Measurements from ENCODE around the gene FJX1. TPM values are rescaled to one million over a fixed set of nuclear protein-coding genes. Genes with fewer than 3 reads are reported as not detected.

Gene FJX1
- total and polyA plus RNA-seq, 4 donors, result 0.46 to 3.0 (median 1.1) TPM

DNA sequence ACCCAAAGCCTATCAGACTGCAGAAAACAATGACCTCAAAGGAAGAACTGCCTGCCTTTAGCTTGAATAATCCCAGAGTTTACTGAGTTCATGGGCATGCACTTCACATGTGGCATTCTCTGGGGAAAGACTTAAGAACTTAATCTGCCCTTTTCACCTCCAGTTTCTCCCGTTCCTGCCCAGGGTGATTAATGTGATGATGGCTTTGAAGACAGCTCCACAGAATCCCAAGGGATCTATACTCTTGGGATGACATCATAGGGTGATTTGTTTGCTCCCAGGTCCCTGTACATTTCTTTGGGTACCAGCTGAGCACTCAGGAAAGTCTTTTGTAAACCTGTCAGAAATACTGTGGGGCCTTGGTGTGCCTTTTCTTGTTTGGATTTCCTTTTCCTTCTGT is 14.0 kb downstream of the FJX1 start:
- no peak overlapping the region for H3K4me3 ChIP-seq (ENCODE audit: low read depth in 1 of 3, low read length in 3 of 3)
- no peaks in the 10 kb centered on the region for H3K4me1 ChIP-seq (ENCODE audit: control insufficient read depth in 4 of 4, insufficient read depth in 4 of 4, low read length in 3 of 4)
- H3K9ac ChIP-seq (ENCODE audit: low read depth in 1 of 2, low read length in 2 of 2), result no peak overlapping the region
- DNase-seq (ENCODE audit: low spot score), result no peak
- H3K9me3 ChIP-seq (ENCODE audit: control insufficient read depth in 4 of 4, low read length in 3 of 4), result no peaks in the 10 kb centered on the region
- 73% methylated on average over 1 of the region's 1 CpG for WGBS
- no peaks in the 10 kb centered on the region for H3K27me3 ChIP-seq (ENCODE audit: control insufficient read depth in 4 of 4, insufficient read depth in 4 of 4, low read length in 3 of 4)
- no peak for TF ChIP-seq JUND (IDR thresholded peaks at IDR 0.05)
- TF ChIP-seq, protein P1, sequence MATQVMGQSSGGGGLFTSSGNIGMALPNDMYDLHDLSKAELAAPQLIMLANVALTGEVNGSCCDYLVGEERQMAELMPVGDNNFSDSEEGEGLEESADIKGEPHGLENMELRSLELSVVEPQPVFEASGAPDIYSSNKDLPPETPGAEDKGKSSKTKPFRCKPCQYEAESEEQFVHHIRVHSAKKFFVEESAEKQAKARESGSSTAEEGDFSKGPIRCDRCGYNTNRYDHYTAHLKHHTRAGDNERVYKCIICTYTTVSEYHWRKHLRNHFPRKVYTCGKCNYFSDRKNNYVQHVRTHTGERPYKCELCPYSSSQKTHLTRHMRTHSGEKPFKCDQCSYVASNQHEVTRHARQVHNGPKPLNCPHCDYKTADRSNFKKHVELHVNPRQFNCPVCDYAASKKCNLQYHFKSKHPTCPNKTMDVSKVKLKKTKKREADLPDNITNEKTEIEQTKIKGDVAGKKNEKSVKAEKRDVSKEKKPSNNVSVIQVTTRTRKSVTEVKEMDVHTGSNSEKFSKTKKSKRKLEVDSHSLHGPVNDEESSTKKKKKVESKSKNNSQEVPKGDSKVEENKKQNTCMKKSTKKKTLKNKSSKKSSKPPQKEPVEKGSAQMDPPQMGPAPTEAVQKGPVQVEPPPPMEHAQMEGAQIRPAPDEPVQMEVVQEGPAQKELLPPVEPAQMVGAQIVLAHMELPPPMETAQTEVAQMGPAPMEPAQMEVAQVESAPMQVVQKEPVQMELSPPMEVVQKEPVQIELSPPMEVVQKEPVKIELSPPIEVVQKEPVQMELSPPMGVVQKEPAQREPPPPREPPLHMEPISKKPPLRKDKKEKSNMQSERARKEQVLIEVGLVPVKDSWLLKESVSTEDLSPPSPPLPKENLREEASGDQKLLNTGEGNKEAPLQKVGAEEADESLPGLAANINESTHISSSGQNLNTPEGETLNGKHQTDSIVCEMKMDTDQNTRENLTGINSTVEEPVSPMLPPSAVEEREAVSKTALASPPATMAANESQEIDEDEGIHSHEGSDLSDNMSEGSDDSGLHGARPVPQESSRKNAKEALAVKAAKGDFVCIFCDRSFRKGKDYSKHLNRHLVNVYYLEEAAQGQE (IDR thresholded peaks at IDR 0.05), result no peak
- no peak for TF ChIP-seq TAF1 (conservative IDR thresholded peaks at IDR 0.05)
- TF ChIP-seq, protein P2, sequence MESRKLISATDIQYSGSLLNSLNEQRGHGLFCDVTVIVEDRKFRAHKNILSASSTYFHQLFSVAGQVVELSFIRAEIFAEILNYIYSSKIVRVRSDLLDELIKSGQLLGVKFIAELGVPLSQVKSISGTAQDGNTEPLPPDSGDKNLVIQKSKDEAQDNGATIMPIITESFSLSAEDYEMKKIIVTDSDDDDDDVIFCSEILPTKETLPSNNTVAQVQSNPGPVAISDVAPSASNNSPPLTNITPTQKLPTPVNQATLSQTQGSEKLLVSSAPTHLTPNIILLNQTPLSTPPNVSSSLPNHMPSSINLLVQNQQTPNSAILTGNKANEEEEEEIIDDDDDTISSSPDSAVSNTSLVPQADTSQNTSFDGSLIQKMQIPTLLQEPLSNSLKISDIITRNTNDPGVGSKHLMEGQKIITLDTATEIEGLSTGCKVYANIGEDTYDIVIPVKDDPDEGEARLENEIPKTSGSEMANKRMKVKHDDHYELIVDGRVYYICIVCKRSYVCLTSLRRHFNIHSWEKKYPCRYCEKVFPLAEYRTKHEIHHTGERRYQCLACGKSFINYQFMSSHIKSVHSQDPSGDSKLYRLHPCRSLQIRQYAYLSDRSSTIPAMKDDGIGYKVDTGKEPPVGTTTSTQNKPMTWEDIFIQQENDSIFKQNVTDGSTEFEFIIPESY (IDR thresholded peaks at IDR 0.05), result no peak
- no peak for TF ChIP-seq NR2F2 (IDR thresholded peaks at IDR 0.05)
- TF ChIP-seq RAD21 (IDR thresholded peaks at IDR 0.05), result no peak
- H3K27ac ChIP-seq (ENCODE audit: low read depth in 1 of 2, low read length in 2 of 2), result no peak overlapping the region
- no peaks in the 10 kb centered on the region for H3K36me3 ChIP-seq (ENCODE audit: control insufficient read depth in 4 of 4, insufficient read depth in 3 of 4, low read depth in 1 of 4, low read length in 3 of 4)

DNA sequence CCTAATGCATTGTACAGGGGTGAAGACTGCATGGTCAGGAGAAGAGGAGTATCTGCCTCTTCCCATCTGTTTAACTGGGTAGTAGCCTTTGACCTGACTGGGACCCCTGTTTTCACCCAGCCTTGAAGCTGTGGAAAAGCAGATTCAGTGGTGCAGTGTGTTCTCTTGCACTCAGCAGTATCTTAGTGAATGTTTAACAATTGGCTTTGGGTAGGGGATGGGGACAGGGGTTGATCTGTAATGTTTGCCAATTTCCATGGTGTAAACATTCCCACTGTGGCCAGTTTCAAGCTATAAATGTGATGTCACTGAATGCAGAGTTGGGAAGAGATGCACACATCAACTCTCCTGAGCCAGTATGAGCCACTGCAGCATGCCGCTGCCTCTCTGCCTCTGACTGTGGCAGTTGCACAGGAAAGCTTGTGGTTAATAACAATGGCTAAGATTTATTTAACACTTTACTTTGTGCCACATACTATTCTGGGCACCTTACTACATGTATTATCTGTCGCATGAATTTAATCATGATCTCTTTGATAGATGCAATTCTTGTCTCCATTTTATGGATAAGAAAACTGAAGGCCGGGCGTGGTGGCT is 15.7 kb downstream of the FJX1 start:
- no peaks in the 10 kb centered on the region for H3K36me3 ChIP-seq (ENCODE audit: control insufficient read depth in 4 of 4, insufficient read depth in 3 of 4, low read depth in 1 of 4, low read length in 3 of 4)
- WGBS, result 70% methylated on average over 4 of the region's 4 CpGs
- H3K4me1 ChIP-seq (ENCODE audit: control insufficient read depth in 4 of 4, insufficient read depth in 4 of 4, low read length in 3 of 4), result no peaks in the 10 kb centered on the region
- H3K9ac ChIP-seq (ENCODE audit: low read depth in 1 of 2, low read length in 2 of 2), result no peak overlapping the region
- no peaks in the 10 kb centered on the region for H3K9me3 ChIP-seq (ENCODE audit: control insufficient read depth in 4 of 4, low read length in 3 of 4)
- no peak overlapping the region for H3K27ac ChIP-seq (ENCODE audit: low read depth in 1 of 2, low read length in 2 of 2)
- H3K4me3 ChIP-seq (ENCODE audit: low read depth in 1 of 3, low read length in 3 of 3), result no peak overlapping the region
- DNase-seq (ENCODE audit: low spot score), result no peak
- TF ChIP-seq RAD21 (IDR thresholded peaks at IDR 0.05) (no peak), HNF4G (IDR thresholded peaks at IDR 0.05) (no peak), SP1 (IDR thresholded peaks at IDR 0.05) (no peak), EGR1 (IDR thresholded peaks at IDR 0.05; ENCODE audit: low read depth in 2 of 2) (no peak), NR2F2 (IDR thresholded peaks at IDR 0.05) (no peak)
- TF ChIP-seq, protein P3, sequence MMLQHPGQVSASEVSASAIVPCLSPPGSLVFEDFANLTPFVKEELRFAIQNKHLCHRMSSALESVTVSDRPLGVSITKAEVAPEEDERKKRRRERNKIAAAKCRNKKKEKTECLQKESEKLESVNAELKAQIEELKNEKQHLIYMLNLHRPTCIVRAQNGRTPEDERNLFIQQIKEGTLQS (IDR thresholded peaks at IDR 0.05), result no peak
- TF ChIP-seq, protein P4, sequence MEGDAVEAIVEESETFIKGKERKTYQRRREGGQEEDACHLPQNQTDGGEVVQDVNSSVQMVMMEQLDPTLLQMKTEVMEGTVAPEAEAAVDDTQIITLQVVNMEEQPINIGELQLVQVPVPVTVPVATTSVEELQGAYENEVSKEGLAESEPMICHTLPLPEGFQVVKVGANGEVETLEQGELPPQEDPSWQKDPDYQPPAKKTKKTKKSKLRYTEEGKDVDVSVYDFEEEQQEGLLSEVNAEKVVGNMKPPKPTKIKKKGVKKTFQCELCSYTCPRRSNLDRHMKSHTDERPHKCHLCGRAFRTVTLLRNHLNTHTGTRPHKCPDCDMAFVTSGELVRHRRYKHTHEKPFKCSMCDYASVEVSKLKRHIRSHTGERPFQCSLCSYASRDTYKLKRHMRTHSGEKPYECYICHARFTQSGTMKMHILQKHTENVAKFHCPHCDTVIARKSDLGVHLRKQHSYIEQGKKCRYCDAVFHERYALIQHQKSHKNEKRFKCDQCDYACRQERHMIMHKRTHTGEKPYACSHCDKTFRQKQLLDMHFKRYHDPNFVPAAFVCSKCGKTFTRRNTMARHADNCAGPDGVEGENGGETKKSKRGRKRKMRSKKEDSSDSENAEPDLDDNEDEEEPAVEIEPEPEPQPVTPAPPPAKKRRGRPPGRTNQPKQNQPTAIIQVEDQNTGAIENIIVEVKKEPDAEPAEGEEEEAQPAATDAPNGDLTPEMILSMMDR (IDR thresholded peaks at IDR 0.05; ENCODE audit: low read depth, low read length, missing input control), result no peak
- H3K27me3 ChIP-seq (ENCODE audit: control insufficient read depth in 4 of 4, insufficient read depth in 4 of 4, low read length in 3 of 4), result no peaks in the 10 kb centered on the region

All from liver (tissue), 9 donors.